Anterior cingulate cortex (tissue), 58 donors: ENCODE data around the gene PLEKHM1.
"Not testable (repeated sequence)": the region's sequence is repeated elsewhere in the genome, so short reads cannot be mapped to it uniquely, and the experiment has no call there.

Source experiments
- DNase-seq, 58 donors: peaks; one replicate each; lab custom pipeline; 2025; lab: John Stamatoyannopoulos, UW

The PLEKHM1 gene

DNA sequence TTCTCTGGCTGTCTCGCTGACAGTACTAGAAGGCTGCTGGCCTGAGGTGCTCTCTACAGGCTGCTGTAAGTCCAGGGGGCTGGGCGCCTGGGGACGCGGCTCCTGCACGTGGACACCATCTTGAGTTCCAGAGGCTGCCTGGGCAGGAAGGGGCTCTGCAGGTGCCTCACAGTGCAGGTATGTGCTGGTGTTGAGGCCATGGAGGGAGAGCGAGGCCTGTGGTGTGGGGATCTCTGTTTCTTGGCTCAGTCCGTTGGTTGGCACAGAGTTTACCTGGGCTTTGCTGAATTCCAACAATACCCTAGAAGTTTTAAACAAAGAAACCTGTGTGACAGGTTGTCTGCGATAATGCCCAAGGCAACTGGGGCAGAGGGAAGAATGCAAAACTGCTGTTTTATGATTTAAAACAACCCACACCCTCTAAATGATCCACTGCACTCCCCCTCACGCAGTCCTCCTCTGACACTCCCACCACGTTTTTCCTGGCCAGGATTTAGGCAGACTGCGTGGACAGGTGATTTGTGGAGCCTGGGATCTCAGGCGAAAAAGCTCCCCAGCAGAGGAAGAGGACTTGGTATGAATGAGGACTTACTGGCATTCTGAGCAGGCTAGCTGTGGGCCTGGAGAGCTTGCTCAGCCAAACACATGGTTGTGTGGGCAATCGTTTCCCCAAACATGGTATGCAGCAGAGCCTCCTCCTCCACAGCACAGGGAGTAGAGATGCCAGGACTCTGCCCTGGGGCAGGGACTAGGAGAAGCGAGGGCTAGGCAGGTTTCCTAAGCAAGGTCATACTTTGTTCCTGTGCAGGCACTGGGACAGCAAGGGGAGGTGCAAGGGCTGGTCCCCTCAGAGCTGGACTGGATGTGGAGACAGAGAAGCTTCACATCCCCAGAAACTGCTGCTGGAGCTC, 22.0 kb downstream of the PLEKHM1 start:
- DNase-seq: not testable (repeated sequence)

DNA sequence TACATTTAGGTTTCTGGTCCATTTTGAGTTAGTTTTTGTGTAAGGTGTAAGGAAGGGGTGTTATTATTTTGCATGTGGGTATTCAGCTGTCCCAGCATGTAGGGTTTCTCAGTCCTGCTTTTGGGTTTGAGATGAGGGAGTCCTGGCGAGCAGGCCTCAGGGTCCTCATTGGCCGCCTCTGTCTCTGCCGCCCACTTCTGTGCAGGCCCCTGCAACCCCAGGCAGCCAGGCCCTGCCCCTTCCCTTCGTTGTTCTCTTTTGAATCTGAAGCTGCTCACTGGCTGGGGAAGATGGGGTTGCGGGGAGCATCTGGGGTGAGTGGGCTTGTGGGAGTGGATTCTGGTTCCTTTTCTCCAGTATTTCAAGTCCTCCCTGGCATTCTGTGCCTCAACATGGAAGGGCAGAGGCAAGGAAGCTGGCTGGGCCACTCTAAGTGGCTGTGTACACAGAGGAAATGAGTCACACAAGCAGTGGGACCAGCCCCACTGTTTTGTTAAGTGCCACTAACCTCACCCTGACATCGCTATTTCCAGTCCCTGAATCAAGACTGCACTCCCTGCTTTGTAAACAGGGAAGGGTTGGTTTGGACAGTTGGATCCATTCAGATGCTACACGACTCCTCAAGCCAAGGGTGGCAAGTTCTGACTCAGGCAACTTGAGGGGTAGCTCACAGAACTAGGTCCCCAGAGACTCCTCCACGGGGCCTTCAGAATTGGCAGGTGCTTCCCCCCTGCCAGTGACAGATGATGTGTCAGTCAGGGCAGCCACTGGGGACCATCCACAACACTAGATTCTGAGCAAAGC, 28.8 kb downstream of the PLEKHM1 start:
- DNase-seq: not testable (repeated sequence)

DNA sequence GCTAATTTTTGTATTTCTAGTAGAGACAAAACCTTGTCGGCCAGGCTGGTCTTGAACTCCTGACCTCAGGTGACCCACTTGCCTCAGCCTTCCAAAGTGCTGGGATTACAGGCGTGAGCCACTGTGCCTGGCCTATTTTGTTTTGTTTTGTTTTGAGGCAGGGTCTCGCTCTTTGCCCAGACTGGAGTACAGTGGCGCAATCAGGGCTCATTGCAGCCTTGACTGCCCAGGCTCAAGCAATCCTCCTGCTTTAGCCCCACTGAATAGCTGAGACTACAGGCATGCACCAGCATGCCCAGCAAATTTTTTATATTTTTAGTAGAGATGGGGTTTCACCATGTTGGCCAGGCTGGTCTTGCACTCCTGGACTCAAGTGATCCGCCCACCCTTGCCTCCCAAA, 30.1 kb downstream of the PLEKHM1 start:
- DNase-seq: not testable (repeated sequence)

DNA sequence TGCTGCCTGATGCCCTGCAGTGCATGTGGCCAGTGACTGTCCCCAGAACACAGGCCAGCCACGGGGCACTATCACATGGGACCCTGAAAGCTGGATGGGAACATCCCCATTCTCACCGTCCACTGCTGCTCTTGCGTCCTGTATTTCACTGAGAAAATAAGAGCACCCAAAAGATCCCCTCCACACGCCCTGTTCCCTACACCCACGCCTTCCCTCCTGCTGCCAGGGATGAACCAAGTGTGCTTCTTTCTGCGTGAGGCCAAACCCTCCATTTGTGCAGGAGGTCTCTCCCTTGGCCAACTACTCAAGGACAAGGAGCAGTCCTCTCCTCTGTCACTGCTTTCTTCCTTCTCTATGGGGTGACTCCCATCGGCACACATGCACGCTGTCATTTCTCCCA, 36.2 kb downstream of the PLEKHM1 start:
- DNase-seq: not testable (repeated sequence)

DNA sequence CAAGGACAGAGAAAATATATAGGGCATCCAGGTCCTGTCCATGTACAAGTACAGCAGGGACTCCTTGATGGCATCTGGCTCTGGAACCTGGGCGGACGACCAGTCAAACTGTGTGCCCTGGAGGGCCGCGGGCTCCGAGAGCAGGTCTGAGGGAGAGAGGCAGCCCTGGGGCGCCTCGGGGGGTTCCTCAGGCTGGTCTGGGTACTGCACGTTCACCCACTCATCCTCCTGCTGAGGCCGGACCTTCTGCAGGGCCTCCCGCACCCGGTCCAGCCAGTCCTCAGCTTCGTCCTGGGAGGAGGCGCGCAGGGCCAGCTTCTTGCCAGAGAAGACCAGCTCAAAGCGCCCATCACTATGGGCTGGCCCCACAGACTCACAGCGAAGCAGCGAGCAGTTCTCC, 36.8 kb downstream of the PLEKHM1 start:
- not testable (repeated sequence) for DNase-seq

DNA sequence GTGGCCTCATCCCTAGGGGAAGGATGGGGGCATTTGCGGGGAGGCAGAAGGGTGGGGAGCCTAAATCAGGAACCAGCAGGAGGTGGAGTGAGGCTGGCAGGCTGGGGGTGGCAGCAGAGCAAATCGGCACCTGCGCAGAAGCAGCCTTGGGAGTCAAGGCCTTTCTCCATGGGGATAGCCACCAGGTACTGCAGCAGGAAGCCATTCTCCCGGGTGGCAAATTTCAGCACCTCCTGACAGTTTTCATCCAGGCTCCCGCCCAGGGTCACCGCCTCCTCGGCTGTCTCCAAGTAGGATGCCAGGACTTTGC, 37.3 kb downstream of the PLEKHM1 start:
- peak in 1 of 58 donors; percentile 34 for DNase-seq

DNA sequence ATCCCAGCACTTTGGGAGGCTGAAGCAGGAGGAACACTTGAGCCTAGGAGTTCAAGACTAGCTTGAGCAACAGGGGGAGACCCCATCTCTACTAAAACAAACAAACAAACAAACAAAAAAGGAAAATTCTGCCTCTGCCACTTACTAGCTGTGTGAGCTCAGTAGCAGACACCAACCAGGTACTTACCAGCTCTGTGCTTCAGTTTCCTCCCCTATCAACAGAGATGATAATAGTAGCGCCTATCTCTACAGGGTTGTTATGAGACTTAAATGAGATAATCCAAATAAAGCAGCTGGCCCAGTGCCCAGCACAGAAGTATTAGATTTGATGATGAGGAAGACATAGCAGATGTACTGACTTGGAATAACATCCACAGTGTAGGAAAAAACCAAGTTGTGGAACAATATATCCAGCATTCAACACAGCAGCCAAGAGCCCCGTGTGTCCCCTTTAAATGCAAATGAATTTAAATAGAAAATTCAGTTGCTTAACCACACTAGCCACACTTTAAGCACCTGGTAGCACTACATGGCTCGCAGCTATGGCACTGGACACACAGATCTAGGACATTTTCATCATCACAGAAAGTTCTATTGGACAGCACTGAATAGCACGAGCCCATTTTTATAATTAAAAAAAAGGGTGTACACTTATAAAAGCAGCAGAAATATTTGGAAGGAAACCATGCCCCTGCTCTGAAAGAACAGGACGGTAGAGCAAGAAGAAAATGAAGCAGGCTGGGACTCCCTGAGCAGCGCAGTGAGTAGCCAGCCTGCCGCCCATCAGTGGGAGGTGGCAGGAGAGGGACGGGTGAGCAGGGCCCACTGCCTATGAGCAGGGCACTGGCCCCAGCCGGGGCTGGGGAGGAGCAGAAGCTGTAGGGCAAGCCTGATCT, 37.9 kb downstream of the PLEKHM1 start:
- DNase-seq: not testable (repeated sequence)

DNA sequence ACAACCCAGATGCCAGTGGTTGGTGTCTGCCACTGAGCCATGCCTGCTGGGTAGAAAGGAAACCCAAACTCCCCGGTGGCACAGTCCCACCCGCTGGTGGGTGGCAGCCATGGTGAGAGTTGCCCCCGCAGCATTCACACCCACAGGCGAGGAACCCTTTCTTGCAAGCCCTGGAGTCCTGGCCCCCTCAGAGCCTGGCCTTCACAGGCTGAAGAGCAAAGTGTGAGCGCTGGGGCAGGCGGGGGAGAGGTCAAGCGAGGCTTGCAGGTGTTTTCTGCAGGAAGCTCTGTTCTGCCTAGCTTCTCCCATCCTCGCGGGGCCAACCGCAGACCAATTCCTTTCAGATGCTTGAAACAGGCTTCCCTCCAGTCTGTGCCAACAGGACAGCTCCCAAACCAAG, 38.9 kb downstream of the PLEKHM1 start:
- DNase-seq: not testable (repeated sequence)

DNA sequence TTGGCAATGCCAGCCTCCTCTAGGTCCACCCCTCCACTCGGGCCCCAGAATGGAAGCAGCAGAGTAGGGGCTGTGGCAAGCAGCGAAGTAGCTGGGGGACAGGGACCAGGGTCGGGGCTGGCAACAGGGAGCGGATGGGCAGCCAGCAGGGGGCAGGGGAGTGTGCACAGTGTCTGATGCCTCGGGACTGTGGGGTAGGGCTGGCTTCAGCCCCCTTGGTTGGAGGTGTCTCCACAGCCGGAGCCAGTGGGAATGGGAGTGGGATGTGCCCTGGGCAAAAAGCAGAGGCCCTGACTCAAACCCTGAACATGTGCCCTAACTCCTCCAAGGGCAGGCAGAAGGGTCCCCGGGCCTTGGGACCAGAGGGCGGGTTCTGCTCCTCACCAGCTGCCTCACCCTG, 39.4 kb downstream of the PLEKHM1 start:
- DNase-seq: no peak

DNA sequence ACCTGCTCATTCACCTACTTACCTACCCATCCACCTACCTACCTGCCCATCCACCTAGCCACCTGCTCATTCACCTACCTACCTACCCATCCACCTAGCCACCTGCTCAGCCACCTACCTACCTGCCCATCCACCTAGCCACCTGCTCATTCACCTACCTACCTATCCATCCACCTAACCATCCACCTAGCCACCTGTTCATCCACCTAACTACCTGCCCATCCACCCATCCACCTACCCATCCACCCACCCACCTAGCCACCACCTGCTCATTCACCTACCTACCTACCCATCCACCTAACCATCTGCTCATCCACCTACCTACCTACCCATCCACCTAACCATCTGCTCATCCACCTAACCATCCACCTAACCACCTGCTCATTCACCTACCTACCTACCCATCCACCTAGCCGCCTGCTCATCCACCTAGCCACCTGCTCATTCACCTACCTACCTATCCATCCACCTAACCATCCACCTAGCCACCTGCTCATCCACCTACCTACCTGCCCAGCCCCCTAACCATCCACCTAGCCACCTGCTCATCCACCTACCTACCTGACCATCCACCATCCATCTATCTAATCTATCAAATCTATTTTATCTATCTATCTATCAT, 40.7 kb downstream of the PLEKHM1 start:
- not testable (repeated sequence) for DNase-seq

DNA sequence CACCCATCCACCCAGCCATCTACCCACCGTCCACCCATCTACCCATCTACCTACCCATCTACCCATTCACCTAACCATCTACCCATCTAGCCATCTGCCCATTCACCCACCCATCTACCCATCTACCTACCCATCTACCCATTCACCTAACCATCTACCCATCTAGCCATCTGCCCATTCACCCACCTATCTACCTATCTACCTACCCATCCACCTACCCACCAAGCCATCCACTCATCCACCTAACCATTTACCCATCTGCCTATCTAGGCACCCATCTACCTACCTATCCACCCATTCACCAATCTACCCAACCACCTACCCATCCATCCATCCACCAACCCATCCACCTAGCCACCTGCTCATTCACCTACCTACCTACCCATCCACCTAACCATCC, 41.3 kb downstream of the PLEKHM1 start:
- DNase-seq: not testable (repeated sequence)

DNA sequence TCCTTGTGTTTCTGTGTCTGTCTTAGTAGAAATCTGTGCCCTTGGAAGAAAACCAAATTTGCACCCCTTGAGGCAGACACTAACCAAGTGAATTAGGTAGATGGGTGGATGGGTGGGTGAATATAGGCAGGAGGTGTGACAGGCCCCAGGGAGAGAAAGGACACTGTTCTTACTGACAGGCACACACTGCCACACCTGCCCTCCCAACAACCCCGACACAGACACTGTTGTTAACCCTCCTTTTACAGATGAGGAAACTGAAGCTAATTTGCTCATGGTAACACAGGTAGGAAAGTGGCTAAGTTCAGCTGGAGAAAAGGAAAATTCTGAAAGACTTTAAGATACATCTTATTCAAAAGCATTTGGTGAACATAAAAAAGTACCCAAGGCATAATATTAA, 42.0 kb downstream of the PLEKHM1 start:
- DNase-seq: not testable (repeated sequence)

DNA sequence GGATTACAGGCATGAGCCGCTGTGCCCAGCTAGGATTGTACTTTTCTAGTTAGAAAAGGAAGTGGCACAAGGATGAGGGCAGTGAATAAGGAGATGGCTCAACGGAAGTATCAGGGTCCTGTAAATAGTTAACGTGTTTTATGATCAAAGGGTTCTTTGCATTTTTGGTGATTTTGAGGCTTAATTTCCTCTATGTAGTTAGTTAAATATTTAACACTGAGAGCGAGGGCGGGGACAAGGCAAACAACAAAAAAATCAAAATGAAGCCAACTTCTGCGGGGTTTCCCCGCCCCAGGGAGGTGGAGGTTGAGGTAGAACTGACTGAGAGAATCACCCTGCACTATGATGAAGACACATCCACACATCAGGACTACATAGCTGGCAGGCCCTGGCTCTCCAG, 42.5 kb downstream of the PLEKHM1 start:
- not testable (repeated sequence) for DNase-seq

DNA sequence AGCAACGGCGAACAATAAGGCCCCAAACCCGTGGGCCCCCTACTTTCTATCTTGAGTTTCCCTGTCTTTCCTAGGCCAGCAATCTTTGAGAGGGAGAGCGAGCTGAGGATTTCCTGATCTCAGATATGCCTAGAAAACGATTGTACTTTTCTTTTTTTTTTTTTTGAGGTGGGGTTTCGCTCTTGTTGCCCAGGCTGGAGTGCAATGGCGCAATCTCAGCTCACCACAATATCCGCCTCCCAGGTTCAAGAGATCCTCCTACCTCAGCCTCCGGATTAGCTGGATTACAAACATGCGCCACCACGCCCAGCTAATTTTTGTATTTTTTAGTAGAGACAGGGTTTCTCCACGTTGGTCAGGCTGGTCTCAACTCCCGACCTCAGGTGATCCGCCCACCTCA, 42.9 kb downstream of the PLEKHM1 start:
- DNase-seq: not testable (repeated sequence)

DNA sequence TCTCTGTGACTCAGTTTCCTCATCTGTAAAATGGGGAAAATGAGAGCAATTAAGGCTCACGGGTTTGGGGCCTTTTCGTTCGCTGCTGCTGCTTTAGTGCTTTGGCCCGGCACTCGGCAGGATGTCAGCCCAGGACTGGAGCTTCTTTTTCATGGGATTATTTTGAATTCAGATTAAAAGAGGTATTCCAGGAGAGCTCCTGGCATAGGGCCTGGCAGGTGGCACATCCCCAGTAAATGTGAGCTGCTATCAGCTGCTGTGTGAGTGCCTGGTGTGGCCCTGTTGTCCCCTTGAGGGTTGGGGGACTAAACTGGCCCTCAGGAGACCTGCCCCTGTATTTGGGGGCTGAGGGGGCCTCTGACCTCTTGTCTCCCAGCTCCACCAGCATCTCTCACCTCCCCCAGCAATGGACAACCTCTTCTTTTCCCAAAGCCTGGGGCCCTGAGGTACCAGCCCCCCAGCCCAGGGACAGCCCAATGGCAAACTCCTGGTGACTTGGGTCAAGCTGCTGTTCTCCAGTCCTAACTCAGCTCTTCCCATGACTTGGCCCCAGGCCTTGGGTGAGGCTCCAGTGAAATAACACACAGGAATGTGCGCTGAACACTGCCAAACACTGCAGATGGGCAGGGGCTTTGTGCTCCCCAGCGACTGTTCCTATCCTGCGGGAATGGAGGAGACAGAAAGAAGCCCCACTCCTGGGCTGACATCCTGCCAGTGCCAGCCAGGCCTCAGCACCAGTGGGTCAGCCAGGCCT, 43.5 kb downstream of the PLEKHM1 start:
- DNase-seq: not testable (repeated sequence)

DNA sequence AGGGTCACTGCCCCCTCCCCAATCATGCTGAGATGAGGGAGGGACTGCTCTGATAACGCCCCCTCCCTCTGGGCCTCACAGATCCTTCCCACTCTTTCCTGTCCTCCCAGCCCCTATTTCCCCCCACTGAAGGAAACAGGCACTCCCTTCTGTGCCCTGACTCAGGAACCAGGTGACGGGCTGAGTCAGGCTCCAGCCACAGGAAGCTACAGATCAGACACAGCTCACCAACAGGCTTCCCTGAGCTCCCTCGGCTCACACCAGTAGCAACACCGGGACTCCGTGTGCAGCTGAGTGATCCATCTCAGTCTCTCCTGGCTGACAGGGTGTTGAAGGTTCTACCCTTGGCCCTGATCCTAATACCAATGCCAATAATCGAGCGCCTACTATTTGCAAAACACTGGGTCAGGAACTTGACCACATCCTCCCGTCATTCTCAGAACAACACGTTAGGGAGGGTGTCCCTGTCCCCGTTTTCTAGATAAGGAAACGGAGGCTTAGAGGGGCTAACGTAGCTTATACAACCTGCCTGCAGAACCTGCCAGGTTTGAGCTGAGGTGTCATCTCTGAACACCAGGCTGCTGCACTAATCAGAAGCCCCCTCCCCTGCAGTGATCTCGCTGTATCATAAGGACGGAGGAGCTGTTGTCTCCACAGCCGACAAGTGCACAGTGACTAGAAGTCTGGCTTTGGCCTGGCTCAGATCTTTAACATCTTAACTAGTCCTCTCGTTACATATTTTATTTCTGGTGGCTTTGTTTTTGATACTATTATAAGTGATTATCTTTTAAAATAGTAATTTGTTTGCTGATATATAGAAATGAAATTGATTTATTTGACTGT, 44.4 kb downstream of the PLEKHM1 start:
- DNase-seq: not testable (repeated sequence)

DNA sequence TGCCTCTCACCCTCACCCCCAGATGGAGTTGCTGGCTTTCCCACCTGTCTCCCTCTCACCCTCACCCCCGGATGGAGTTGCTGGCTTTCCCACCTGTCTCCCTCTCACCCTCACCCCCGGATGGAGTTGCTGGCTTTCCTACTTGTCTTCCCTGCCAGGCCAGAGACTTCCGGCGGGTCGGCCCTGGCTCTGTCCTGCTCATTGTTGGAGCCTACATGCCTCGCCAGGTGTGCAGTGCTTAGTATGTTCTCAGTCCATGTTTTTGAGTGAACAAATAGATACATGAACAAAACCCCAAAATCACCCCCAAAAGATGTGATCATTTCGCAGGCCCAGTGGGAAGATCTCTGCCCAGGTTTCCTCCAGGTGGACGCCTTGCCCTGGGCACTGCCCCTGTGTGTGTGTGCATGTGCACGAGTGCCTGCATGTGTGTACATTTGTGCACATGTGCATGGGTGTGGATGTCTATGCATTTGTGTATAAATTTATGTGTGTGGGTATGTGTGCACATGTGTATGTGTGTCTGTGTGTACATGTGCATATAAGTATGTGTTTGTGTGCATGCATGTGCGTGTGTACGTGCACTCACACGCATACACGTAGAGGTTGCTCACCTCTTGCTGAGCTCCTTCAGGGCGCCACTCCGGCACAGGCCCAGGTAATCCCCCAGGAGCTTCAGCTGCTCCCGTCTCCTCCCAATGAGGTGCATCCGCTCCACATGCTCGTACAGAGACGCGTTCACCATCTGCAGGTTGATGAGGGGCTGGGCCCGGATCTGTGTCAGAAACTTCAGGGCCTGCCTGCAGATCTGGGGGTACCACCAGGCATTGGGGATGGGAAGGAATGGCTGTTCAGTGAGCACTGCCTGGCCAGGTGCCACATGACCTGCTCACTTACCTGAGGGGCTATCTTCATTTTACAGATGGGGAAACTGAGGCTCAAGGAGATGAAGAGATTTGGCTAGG, 45.4 kb downstream of the PLEKHM1 start:
- DNase-seq: not testable (repeated sequence)
